SK-N-DZ (cell line): ENCODE measurements around the gene MAB21L3. TPM values are rescaled to one million over a fixed set of nuclear protein-coding genes. Genes with fewer than 3 reads are reported as not detected.

ENCODE experiments used
- DNase-seq: peaks from one replicate; pipeline ENCODE4 v3.0.0-alpha.2; 2015; ENCODE audit warnings: low spot score
- polyA plus RNA-seq, 2 experiments: library from polyadenylated mRNA; depleted of rRNA; stranded (reverse); fragments of >200 nt; gene quantifications; 2 replicates each; pipeline ENCODE4 v1.2.3, GENCODE V29; 2014

Gene MAB21L3
- not detected in 2 replicates for polyA plus RNA-seq (2014; cell fraction: cytosol; rRNA removed)
- not detected in 2 replicates for polyA plus RNA-seq (2014; cell fraction: nucleus; rRNA removed)

DNA sequence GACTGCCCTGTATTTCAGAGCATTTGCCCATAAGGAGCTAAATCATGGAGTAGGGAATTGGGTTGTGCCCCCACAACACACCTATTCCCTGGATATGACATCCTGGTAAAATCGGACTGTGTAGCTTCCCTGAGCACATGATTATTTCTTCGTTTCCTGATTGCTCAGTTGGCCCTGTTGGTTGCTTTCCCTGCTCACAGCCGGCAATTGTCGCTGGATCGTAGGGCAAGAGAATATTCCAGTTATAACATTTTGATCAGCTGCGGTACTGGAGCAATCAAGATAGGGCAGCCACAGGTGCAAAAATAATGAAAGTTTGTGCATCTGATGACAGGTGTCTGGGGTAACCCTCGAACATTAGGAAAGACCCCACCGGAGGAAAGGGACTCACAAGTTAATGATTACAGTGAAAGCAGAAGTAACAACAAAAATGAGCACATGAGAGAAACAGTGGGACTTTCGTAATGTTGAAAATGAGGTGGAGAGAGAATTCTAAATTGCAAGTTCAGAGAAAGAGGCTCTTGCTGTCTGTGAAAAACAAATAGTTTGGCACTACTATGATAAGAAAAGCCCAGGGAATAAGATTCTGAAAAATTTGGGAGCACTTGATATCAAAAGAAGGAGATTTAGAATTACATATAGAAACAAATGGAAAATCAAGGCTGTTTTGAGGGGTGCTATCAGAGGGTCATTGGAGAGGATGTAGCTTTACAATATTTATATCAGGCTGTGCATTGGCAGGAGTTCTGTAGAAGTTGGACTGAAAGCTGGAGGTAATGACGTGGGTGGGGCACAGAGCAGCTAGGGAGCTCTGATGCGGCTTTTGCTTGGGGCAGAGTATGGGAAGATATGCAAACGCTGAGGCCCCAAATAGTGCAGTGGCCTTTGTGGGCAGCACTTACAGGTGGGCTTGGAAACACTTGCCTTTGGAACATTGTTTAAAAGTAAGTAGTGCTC, at the start of gene MAB21L3:
Gene MAB21L3 (plus strand): TSS at position 833 of the 957 bp plus-strand sequence. CDS start 1,217 bp downstream, outside the sequence.
- no peak for DNase-seq

DNA sequence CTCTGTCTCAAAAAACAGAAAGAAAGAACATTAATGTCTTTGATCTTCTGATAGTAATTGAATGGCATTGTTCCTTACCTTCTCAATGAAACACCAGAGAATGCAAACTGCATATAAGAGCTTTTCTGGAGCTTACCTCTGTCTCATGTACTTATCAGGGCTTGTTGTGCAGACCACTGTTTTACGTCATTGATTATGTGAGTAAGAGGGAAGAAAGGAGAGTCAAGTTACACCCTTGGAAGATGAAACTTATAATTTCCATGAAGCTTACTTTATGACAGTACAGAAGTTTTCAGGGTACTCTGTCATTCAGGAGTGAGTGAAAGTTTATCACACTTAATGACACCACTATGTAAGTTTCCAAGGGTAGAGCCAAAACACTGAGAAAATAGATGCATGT, 49.0 kb upstream of the MAB21L3 start:
- DNase-seq, result no peak

DNA sequence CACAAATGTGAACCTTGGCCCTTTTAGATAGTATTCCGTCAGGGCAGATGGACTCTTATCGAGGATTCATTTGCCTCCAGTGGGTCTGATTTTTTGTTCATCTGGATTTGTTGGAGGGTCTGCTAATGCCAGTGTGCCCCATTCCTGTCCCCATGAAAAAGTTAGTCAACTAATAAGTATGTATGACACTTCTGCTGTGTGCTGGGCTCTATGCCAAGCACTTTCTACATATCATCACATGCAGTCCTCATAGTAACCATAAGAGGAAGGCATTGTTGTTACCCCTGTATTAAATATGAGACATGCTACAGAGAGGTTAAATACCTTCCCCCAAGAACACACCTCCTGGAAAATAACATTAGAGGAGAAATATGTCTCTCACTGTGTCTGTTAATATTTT, 46.6 kb upstream of the MAB21L3 start:
- no peak for DNase-seq

DNA sequence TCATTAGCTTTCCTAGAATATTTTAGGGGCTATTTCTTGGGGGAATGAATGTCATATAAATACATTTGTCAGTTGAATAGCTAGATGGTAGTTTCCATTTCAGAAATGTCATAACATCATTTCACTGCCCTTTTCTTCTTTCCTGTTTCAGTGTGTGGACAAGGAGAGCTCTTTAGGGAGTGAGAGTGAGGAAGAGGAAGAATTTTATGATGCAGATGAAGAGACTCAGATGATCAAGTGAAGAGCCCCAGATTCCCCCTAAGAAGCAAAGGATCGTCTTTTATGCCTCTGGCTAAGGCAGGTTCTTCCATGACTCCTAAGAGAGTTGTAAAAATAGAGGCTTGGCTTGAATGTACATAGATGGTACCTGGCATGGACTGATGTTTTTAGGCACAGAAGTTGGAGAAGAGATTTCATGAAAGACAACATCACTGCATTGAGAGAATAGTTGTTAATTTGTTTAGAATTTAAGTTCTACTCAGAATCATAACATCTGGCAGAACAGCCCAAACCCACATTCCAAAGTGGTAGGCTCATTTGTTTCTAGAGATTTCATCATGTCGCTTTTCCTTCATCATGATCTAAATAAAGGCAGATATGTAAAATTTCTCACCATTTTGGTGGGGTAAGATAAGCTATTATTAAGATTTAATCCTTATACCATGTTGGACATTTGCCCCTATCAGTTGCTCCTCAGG, 44.2 kb upstream of the MAB21L3 start:
- DNase-seq, result no peak

DNA sequence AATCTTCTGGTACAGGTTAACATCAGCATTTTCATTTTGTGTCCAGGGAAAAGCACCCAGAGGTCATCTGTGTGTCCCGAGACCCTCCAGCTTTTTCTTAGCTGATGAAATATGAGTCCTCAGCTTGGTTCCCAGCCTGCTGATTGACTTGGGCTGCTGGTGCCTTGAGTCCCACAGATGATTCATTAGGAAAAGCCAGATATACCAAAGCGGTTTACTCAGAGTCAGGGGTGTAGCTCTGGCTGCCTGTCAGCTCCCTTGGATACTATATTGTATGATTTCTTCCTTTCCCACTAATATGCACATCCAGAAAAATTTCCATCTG, 43.7 kb upstream of the MAB21L3 start:
- DNase-seq, result no peak

DNA sequence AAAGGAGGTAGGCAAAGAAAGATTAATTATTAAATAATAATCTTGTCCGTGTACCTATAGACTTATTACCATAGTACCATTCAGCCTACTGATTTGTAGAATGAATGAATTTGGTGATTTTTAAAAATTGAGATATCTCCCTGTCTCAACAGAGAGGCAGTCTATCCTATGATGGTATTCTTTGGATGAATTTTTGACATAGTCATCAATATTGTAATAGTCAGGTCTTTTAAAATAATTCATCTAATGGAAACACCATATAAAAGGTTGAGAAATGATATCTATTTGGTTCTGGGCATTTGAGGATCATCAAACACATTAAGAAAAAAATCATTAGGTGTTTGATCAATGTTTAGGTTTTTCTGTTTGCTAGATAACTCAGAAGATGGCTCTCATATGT, 35.6 kb upstream of the MAB21L3 start:
- DNase-seq, result no peak

DNA sequence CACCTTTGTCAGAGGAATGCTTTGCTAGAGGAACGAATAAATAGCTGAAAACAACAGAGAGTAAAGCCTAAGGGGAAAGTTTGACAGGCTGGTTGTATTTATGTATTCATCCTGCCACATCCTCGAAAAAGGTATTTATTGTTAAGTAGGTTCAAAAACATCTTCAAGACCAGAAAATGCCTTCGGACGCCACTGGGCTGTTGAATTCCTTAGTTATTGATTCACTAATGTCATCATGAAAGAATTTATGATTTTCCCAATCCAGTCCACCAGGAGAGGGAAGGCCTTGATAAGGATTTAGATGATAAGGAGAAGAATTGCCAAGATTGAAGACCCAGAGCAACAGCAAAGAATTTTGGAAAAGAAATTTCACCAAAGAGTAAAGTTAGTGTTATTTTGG, 35.2 kb upstream of the MAB21L3 start:
- no peak for DNase-seq

DNA sequence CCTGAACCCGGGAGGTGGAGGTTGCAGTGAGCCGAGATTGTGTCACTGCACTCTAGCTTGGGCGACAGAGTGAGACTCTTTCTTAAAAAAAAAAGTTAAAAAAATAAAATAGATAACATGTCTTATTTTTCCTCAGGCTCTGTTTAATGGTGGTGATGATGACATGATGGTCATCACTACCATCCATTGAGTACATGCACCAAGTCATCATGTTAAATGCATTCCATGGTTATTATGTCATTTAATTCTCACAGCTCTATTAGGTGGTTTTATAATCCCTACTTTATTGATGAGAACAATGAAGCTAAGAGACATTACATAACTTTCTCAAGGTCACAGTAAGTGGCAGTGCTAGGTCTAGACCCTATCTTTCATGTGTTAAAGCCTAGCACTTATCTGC, 34.4 kb upstream of the MAB21L3 start:
- no peak for DNase-seq

DNA sequence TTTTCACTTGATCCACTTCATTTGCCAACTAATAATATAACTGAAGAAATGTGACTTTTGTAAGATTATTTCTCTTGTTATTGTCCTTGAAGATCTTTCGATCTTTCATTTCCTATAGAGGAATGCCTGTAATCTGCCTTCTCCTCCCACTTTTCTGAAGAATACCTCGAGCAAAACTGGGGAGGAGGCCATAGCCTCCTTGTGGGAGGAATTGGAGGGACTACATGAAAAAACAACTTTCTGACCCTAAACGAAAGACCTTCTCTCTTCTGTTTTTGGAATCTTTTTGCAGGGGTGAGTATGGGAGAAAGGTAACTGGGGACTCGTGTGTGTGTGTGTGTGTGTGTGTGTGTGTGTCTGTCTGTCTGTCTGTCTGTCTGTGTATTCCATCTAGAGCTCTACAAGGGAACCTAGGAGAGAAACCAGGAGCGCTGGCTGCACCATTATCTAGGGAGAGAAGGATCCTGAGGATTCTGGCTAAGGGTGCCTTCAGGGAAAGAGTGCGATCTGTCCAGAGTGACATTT, 32.4 kb upstream of the MAB21L3 start:
- DNase-seq, result no peak

DNA sequence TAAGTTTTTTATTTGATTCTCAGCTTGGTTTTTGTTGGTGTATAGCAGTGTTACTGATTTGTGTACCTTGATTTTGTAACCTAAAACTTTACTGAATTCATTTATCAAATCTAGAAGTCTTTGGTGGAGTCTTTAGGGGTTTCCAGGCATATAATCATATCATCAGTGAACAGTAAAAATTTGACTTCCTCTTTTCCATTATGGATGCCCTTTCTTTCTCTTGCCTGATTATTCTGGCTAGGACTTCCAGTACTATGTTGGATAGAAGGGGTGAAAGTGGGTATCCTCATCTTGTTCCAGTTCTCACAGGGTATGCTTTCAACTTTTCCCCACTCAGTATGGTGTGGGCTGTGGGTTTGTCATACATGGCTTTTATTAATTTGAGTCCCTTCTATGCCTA, 23.6 kb upstream of the MAB21L3 start:
- no peak for DNase-seq

DNA sequence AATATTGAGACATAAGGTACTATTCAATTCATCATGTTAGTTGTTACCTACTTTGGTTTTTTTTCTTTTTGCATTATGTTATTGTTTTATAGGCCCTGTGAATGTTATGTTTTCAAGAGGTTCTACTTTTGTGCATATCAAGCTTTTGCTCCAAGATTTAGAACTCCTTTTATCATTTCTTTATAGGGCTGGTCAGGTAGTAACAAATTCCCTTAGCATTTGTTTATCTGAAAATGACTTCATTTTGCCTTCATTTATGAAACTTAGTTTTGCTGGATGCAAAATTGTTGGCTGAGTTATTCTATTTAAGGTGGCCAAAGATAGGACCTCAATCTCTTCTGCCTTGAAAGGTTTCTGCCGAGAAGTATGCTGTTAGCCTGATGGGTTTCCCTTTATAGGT, 21.3 kb upstream of the MAB21L3 start:
- DNase-seq, result no peak

DNA sequence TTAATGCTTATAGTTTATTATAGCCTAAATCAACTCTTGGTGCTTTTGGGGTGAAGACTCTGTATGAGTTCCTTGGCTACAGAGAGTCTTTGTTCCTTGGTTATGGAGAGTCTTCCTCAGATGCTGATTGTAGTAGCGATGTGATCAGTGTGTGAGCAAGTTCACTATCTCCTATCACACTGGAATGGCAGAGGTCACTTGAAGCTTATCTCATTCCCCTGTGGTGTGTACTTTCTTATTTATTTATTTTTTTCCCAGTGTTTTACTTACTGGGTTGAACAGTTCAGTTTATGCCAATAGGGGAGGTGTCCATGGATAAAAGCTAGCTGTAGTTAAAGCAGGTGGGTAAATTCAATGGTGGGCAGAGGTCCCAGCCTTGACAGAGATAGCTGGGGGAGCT, 20.1 kb upstream of the MAB21L3 start:
- no peak for DNase-seq

DNA sequence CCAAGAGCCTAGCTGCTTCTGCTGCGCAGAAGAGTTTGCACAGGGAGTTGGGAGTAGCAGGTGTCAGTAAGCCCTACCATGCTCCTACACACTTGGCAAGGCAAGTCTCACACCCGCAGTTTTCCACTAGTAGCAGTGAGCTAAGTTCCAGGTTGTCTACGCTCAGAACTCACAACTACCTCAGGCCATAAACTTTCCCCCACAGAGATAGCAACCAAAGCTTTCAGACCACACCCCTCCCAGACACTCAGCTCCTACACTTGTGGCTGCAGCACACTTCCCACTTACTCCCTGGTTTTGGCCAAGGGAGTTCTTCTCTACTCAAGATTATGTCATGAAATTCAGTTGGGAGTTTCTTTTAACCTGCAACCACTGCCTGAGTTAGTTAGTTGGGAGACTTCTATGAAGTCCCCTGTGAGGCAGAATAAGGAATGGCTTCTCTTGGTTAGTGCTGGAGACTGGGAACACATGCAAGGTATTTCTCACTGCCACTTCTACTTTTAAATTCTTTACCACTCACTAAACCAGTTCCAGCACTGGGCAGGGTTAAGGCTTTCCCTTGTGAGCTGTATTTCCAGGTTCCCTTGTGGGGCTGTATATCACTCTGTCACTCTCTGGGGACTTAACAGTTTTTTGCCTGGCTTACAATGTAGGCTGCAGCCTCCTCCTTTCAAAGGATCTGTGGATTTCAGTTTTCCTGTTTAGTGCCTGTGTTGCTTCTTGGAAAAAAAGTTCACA, 18.3 kb upstream of the MAB21L3 start:
- DNase-seq, result no peak

DNA sequence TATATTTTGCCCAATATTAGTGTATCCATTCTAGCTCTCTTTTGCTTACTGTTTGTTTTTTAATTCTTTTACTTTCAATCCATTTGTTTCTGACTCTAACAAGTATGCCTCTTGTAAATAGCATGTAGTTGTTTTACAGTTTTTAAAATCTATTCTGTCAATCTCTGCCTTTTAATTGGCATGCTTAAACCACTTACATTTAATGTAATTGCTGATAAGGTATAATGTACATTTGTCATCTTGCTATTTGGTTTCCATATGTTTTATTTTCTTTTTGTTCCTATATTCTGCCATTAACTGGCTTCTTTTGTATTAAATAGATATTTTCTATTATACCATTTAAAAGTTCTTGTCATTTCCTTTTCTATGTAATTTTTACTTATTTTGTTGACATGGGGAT, 16.2 kb upstream of the MAB21L3 start:
- DNase-seq, result no peak

DNA sequence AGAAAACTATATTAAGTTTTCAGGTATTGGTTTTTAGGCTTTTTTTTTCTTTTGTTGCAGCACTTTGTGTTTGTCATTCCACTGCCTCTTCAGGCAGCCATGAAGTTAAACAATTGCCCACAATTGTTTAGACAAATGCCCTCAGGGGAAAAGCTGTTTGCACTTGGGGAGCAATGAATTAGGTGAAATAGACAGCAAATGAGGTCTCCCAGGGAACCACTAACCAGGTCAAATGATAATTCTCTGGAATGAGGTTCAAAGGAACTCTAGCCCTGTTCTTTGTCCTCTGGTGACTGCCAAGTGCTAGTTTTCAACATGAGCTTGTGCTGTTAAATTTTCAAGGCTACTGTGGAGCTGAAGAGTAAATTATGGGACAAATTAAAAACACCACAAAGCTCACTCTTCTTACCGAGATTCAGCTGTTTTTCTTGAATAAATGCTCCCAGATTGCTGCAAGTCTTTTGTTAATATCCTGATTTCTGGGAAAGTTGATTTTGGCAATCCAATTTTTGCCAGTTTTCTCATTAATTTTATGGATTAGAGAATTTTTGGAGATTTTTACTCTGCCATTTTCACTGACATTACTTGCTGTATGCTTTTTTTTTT, 15.1 kb upstream of the MAB21L3 start:
- no peak for DNase-seq

DNA sequence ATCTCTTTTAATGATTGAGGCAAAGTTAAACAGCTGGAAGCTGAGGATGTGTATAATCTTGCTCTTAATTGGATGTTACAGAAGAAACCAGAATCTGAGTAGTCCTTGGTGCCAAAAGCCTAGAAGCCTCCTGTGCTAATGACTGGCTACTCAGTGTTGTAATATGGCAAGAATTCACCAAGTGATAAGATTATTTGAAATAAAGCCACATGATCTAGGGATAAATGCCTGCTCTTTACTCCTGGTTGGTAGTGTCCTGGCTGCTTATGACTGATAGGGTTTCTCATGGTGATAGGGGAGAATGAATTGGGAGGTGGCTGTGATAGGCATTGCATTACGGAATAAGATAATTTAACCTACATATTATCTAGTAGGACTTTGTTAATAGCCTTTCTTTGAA, 13.6 kb upstream of the MAB21L3 start:
- DNase-seq, result no peak

DNA sequence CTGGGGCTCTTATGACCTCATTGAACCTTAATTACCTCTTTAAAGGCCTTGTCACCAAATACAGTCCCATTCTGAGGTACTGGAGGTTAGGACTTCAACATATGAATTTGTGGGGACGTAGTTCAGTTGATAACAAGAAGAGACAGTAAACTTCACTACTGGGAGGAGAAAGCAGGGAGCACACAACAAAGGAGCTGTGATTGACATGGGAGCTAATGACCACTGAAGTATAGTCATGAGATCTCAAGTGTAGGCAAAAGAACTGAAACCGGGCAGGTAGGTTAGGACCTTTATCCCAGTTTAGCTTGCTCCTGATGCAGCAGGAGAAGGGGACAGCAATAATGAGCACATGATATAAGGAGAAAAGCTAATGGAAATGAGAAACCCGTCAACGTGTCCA, 11.8 kb upstream of the MAB21L3 start:
- DNase-seq, result no peak

DNA sequence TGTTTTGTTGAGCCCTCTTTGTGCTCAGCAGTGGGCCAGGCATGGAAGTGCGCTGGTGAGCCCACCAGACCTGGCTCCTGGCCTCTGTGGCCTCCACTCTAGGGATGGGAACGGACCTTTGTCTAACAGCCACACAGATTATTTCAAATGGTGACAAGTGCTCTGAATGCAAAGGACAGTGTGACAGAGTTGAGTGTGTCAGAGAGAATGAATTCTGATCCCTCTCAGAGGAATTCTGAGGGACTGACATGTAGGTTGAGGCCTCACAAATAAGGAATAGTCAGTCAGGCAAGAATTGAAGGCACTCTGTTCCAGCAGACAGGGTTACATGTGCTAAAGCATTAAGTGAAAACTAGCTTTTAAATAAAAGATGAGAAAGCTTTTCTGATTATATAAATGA, 11.3 kb upstream of the MAB21L3 start:
- no peak for DNase-seq

DNA sequence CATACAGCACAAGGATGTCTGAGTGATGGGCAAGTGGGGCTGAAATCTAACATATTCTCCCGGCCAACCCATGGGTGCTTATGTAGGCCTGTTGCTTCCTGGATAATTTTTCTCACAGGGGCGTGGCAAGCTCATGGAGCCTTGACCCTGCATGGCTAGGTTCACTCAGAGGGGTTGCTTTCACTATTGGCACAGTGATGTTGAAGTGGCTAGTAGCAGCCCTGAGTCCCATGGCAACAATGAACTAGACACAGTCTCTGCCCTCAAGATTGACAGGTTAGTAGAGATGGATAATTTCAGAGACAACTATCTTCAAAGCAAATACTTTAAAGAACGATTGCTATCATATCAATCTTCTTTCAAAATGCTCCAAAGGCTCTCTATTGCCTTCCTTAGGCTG, 6.5 kb upstream of the MAB21L3 start:
- DNase-seq, result no peak

DNA sequence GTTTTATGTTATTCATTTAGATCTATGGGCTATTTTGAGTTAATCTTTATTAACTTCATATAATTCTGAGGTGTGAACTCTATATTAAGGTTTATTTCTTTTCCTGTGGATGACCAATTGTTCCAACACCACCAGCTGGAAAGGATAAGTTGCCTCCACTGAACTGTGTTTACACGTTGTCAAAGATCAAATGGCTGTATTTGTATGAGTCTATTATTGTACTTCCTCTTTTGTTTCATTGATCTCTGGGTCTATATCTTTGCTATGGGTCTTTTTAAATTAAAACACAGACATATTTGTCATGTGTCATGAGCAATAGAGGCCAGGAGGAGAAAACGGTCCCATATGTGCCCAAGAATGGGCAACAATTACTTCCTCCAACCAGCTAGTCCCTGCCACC, 5.2 kb upstream of the MAB21L3 start:
- no peak for DNase-seq

DNA sequence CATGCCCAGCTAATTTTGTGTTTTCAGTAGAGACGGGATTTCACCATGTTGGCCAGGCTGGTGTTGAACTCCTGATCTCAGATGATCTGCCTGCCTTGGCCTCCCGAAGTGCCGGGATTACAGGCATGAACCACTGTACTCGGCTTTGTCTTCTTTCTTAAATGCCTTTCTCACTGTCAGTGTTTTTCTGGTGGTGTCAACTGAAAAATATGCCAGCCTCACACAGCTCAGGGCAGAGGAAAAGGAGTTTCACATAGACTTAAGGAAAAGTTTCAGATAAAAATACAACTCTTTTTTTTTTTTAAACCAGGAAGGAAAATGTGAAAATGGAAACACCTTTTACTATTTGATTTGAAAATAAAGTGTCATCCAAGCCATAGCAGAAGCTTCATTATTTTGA, 4.6 kb upstream of the MAB21L3 start:
- no peak for DNase-seq

DNA sequence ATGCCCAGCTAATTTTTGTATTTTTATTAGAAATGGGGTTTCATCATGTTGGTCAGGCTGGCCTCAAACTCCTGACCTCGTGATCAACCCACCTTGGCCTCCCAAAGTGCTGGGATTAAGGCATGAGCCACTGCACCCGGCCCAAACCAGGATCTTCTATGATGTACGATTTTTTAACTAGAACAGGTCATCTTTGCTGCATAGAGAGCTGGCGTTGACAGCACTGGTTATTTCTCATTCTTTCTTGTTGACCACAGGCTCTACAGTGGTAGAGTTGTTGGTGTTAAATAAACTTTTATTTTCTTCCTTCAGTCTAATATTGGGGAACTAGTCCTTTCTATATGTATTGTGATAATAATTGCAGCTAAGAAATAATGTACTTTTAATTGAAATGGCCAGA, 3.8 kb upstream of the MAB21L3 start:
- no peak for DNase-seq
